Measurements from ENCODE around the gene SPATA3. TPM values are rescaled to one million over a fixed set of nuclear protein-coding genes. Genes with fewer than 3 reads are reported as not detected.

SPATA3 gene
- total and polyA plus RNA-seq, 2 of the 13 experiments (the other 11 are each of a cell fraction or from before 2014, with no cell fraction given), result not detected

GRCh38 chr2:230982126-230982525, 13.8 kb upstream of the SPATA3 start (continued):
- TF ChIP-seq ZBTB10 (CRISPR knock-in tag; IDR thresholded peaks at IDR 0.05; ENCODE audit: borderline replicate concordance) (no peak), E2F2 (CRISPR knock-in tag; IDR thresholded peaks at IDR 0.05; ENCODE audit: borderline replicate concordance) (no peak), IKZF5 (CRISPR knock-in tag; IDR thresholded peaks at IDR 0.05) (no peak)

GRCh38 chr2:230982528-230982927, 13.4 kb upstream of the SPATA3 start:
- ATAC-seq (no peak), FAIRE-seq (no peak), DNase-seq (ENCODE audit: low spot score) (no peak)
- peaks cover 1 to 5% of the 10 kb centered on the region in 2 experiments; a peak in 2 of 5 replicates for H3K27me3 ChIP-seq (ENCODE audit: control insufficient read depth in 1 of 2, insufficient read depth in 2 of 2, low read length in 2 of 2)
- no peak overlapping the region for H3K27ac ChIP-seq (ENCODE audit: extremely low read length, insufficient read depth, low read length)
- intact Hi-C loops (cut with micrococcal nuclease; ENCODE audit: unreplicated experiment) (no loop called here), in situ Hi-C loops (cut with HindIII; ENCODE audit: extremely low pct_ligation_motif_present, low pct_unique_long_range_greater_than_20kb) (no loop called here)
- H2AFZ ChIP-seq (ENCODE audit: low read length), result no peak overlapping the region
- ChIA-PET CTCF (ENCODE audit: low intra/inter-chr PET ratio, low total read pairs) (no interaction called here), POLR2A (interaction anchor here (0.6 kb wide), 1 partner anchor 647 kb away, joined by 3 read pairs; no protein-coding TSS in a partner anchor)
- TF ChIP-seq RXRA (CRISPR knock-in tag; IDR thresholded peaks at IDR 0.05) (no peak), HOXA7 (CRISPR knock-in tag; IDR thresholded peaks at IDR 0.05) (no peak), ZNF546 (CRISPR knock-in tag; conservative IDR thresholded peaks at IDR 0.05) (no peak), NFYB (CRISPR knock-in tag; IDR thresholded peaks at IDR 0.05) (no peak), ZNF572 (CRISPR knock-in tag; IDR thresholded peaks at IDR 0.05) (no peak), ZNF34 (CRISPR knock-in tag; IDR thresholded peaks at IDR 0.05; ENCODE audit: borderline replicate concordance) (no peak), ATF7 (IDR thresholded peaks at IDR 0.05) (no peak), ATF7 (CRISPR knock-in tag; IDR thresholded peaks at IDR 0.05) (no peak), ISX (CRISPR knock-in tag; conservative IDR thresholded peaks at IDR 0.05) (no peak), ZNF354B (CRISPR knock-in tag; IDR thresholded peaks at IDR 0.05) (no peak), ATF1 (CRISPR knock-in tag; IDR thresholded peaks at IDR 0.05) (no peak), ELF3 (CRISPR knock-in tag; IDR thresholded peaks at IDR 0.05) (no peak), ZNF777 (CRISPR knock-in tag; IDR thresholded peaks at IDR 0.05) (no peak), ZFP41 (CRISPR knock-in tag; IDR thresholded peaks at IDR 0.05; ENCODE audit: borderline replicate concordance) (no peak), CBFB (CRISPR knock-in tag; IDR thresholded peaks at IDR 0.05) (no peak)
- no peaks in the 10 kb centered on the region for H3K79me2 ChIP-seq (ENCODE audit: insufficient read depth, low read length)
- no TSS peak for BruUV-seq (replicated peaks)
- H3K9ac ChIP-seq (ENCODE audit: insufficient read depth, low read depth, low read length), result no peak overlapping the region
- no peaks in the 10 kb centered on the region for H3K9me3 ChIP-seq (ENCODE audit: low read length)
- H3K36me3 ChIP-seq (replicated peaks in 1 of 2; ENCODE audit: control insufficient read depth in 1 of 2, insufficient read depth in 2 of 2, low read length in 2 of 2), result no peaks in the 10 kb centered on the region
- peaks cover 29% of the 10 kb centered on the region for H3K4me1 ChIP-seq (ENCODE audit: insufficient read depth, low read length)
- no peaks in the 10 kb centered on the region for H4K20me1 ChIP-seq (ENCODE audit: insufficient read depth, low read length)
- no peak overlapping the region for H3K4me2 ChIP-seq (ENCODE audit: low read depth, low read length)
- WGBS (ENCODE audit: low lambda C conversion rate), result 11% methylated on average over 3 of the region's 3 CpGs
- no peak overlapping the region for H3K4me3 ChIP-seq (replicated peaks in 1 of 3; ENCODE audit: insufficient read depth in 1 of 3, low read depth in 2 of 3, low read length in 3 of 3)
